Subcutaneous adipose tissue (tissue), 4 donors: ENCODE data around the gene FKBP6. TPM values are rescaled to one million over a fixed set of nuclear protein-coding genes. Genes with fewer than 3 reads are reported as not detected.
"Not testable (repeated sequence)": the region's sequence is repeated elsewhere in the genome, so short reads cannot be mapped to it uniquely, and the experiment has no call there.

Source experiments
- CTCF ChIP-seq: fragments of 450-650 bp; IDR thresholded peaks from one replicate; pipeline ENCODE4 v1.5.1; 2016; ENCODE audit warnings: low read depth, mild to moderate bottlenecking, control low read depth, antibody characterized with exemption, moderate library complexity
- total RNA-seq, 4 donors: library from RNA; depleted of rRNA; stranded (reverse); fragments of >200 nt; gene quantifications; one replicate each; pipeline ENCODE4 v1.1.0, GENCODE V29; 2016

The FKBP6 gene, protein sequence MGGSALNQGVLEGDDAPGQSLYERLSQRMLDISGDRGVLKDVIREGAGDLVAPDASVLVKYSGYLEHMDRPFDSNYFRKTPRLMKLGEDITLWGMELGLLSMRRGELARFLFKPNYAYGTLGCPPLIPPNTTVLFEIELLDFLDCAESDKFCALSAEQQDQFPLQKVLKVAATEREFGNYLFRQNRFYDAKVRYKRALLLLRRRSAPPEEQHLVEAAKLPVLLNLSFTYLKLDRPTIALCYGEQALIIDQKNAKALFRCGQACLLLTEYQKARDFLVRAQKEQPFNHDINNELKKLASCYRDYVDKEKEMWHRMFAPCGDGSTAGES
- not detected for total RNA-seq

DNA sequence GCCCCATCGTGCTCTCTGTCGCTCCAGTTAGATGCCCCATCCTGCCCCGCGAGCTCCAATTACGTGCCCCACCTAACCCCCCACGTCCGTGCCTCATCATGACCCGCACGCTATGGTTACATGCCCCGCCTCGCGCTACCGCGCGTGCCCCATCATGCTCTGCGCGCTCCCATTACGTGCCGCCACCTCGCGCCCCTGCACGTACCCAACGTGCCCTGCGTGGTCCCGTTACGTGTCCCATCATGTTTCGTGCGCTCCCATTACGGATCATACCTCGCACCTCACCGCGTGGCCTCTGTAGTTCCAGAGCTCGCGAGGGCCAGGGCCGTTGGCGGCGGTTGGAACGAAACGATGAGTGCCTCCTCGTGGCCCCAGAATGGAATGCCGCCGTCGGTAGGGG, at the start of gene FKBP6, which contains the start of gene TRIM50:
Gene FKBP6, plus strand, starts transcription at position 240 of the 400 bp plus-strand sequence. CDS start 268 bp downstream, outside the sequence.
Gene TRIM50, minus strand, starts transcription at position 161 of the 400 bp plus-strand sequence. CDS start 3,295 bp downstream, outside the sequence.
- TF ChIP-seq CTCF: not testable (repeated sequence)

GRCh38 chr7:73303546-73303945, 24.4 kb upstream of the FKBP6 start:
- TF ChIP-seq CTCF: no peak

DNA sequence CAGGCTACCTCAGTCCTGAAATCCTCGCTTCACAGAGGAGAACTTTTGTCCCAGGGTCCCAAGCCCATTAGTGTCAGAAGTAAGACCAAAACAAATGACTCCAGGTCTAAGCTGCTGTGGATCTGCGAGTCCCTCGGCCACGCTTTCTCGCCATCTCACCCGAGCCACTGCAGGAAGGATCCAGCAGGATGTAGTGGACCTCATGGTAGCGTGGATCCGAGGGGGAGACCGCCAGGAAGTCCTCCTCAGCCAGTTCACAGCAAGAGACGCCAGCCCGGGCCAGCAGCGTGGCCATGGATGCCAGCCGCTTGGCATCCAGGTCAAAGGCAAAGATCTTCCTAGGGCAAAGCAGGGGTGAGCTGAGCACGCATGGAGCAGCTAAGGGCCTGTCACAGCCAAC, 23.9 kb upstream of the FKBP6 start:
- TF ChIP-seq CTCF: no peak

DNA sequence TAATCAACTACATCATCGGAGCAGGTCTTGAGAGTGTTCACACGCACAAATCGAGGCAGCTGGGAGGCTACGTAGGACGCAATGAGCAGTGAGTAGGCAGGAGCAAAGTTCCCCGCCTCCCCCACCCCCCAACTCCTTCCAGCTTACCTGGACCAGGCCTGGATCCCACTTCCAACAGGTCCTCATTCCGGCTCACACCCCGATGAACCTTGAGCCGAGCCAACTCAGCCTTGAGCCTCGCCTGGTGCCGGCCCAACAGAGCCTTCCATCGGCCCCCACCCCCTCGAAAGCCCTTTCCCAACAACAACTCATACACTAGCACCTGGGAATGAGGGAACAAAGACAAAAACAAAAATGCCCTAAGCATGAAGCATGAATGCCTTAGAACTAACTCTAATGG, 20.5 kb upstream of the FKBP6 start:
- no peak for TF ChIP-seq CTCF

GRCh38 chr7:73308074-73308664, 19.8 kb upstream of the FKBP6 start:
- TF ChIP-seq CTCF: no peak

DNA sequence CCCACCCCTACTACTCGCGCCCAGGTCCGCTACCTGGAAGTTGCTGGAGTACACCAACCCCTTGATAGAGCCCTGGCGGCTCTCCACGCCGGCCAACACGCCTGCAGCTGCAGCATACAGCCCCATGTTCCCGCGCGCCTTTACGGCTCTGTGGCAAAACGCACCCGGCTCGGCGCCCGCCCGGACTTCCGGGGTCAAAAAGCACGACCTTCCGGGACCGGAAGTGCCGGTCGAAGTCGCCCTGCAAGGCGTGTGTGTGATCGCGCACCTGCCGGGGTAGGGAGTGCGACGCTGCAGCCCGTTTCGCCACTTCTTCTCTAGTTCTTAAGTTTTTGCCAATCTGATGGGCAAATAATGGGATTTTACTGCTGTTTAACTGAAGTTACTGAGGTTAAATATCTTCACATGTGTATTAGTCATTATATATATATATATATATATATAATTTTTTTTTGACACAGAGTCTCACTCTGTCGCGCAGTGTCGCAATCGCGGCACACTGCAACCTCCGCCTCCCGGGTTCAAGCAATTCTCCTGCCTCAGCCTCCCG, 19.2 kb upstream of the FKBP6 start, which contains the start of gene NSUN5:
Gene NSUN5, minus strand, starts transcription at position 162 of the 550 bp plus-strand sequence. Its CDS starts 36 bp downstream, at position 126.
- TF ChIP-seq CTCF: no peak
